Fibroblast of peridontal ligament (primary cell): ENCODE results near the gene NDUFV2.
A peak's percentile ranks its signal among the peaks of the same experiment; 100 is the strongest.
"Not testable (repeated sequence)": the region's sequence is repeated elsewhere in the genome, so short reads cannot be mapped to it uniquely, and the experiment has no call there.

Source experiments
- DNase-seq: peaks from one replicate; pipeline ENCODE4 v3.0.0-alpha.2; 2010; ENCODE audit errors: extremely low read depth

The NDUFV2 gene

GRCh38 chr18:9090578-9090977, 11.9 kb upstream of the NDUFV2 start:
- no peak for DNase-seq

- no peak for DNase-seq
These were observed 11.4 kb upstream of the NDUFV2 start for GRCh38 chr18:9091066-9091476.

GRCh38 chr18:9092665-9093064, 9.8 kb upstream of the NDUFV2 start:
- peak; percentile 37 for DNase-seq

GRCh38 chr18:9093109-9093508, 9.4 kb upstream of the NDUFV2 start:
- DNase-seq = not testable (repeated sequence)

GRCh38 chr18:9094307-9095226, 7.9 kb upstream of the NDUFV2 start:
- DNase-seq = peak; percentile 93

GRCh38 chr18:9095297-9096006, 7.0 kb upstream of the NDUFV2 start:
- no peak for DNase-seq

- DNase-seq = no peak
These were observed 6.5 kb upstream of the NDUFV2 start for GRCh38 chr18:9096007-9096371.

GRCh38 chr18:9096685-9097084, 5.8 kb upstream of the NDUFV2 start:
- no peak for DNase-seq

GRCh38 chr18:9097349-9097748, 5.2 kb upstream of the NDUFV2 start:
- no peak for DNase-seq

GRCh38 chr18:9100796-9101195, 1.7 kb upstream of the NDUFV2 start:
- no peak for DNase-seq

- DNase-seq = peak; percentile 68
These were observed 580 bp upstream of the NDUFV2 start for GRCh38 chr18:9101730-9102507.

- DNase-seq = peak; percentile 67
These were observed 926 bp downstream of the NDUFV2 start for GRCh38 chr18:9103376-9103873.

GRCh38 chr18:9104244-9104901, 1.9 kb downstream of the NDUFV2 start:
- no peak for DNase-seq

GRCh38 chr18:9105420-9105819, 2.9 kb downstream of the NDUFV2 start:
- DNase-seq = no peak

- no peak for DNase-seq
These were observed 3.6 kb downstream of the NDUFV2 start for GRCh38 chr18:9106094-9106493.

- DNase-seq = no peak
These were observed 4.5 kb downstream of the NDUFV2 start for GRCh38 chr18:9106800-9107584.

GRCh38 chr18:9108911-9109310, 6.4 kb downstream of the NDUFV2 start:
- no peak for DNase-seq

- DNase-seq = peak; percentile 83
These were observed 7.0 kb downstream of the NDUFV2 start for GRCh38 chr18:9109523-9109922.

- DNase-seq = no peak
These were observed 11.1 kb downstream of the NDUFV2 start for GRCh38 chr18:9113468-9114149.

GRCh38 chr18:9115984-9116383, 13.5 kb downstream of the NDUFV2 start:
- no peak for DNase-seq
